PC-9 (cell line): ENCODE results near the gene TPRG1.

Experiments
- CTCF ChIP-seq: fragments of 200-600 bp; sonication (generic); conservative IDR thresholded peaks from 2 replicates; pipeline ENCODE4 v1.6.1; 2017; ENCODE audit warnings: mixed run types, antibody characterized with exemption, mild to moderate bottlenecking, moderate library complexity
- EZH2 ChIP-seq: fragments of 200-600 bp; sonication (generic); IDR thresholded peaks from 2 replicates; pipeline ENCODE4 v1.8.0; 2017; ENCODE audit warnings: antibody characterized with exemption, low read depth

- TF ChIP-seq CTCF = no peak
- TF ChIP-seq EZH2 = no peak
These were observed 55.5 kb downstream of the TPRG1 start for GRCh38 chr3:189227249-189227648.
